Keratinocyte (primary cell): Measurements from ENCODE around the gene SPEM3. TPM values are rescaled to one million over a fixed set of nuclear protein-coding genes. Genes with fewer than 3 reads are reported as not detected.

Experiments used
- DNase-seq: peaks from one replicate; pipeline ENCODE4 v3.0.0-alpha.2; 2011; ENCODE audit warnings: low read depth, missing footprints, low spot score
- FAIRE-seq: peaks from 2 replicates; lab custom pipeline; 2011; peaks lifted over from hg19 to GRCh38; lab: Jason Lieb, UNC
- H2AFZ ChIP-seq: 2 replicates; pipeline ENCODE4 v1.6.0; 2012; ENCODE audit warnings: low read length, control low read depth, inconsistent platforms; ENCODE audit not compliant: control insufficient read depth
- H3K27ac ChIP-seq: 2 replicates; pipeline ENCODE4 v1.5.1; 2011; ENCODE audit warnings: low read length; ENCODE audit not compliant: control insufficient read depth, insufficient read depth
- H3K27me3 ChIP-seq: 3 replicates; pipeline ENCODE4 v1.6.0; 2011; ENCODE audit warnings: low read length; ENCODE audit not compliant: control insufficient read depth, insufficient read depth; ENCODE audit errors: extremely low read depth
- H3K36me3 ChIP-seq, 2 experiments: 2 replicates in 1 of 2; 3 replicates in 1 of 2; pipeline ENCODE4 v1.5.1; 2011; ENCODE audit warnings: low read length in 2 of 2, mild to moderate bottlenecking in 1 of 2; ENCODE audit not compliant: control insufficient read depth in 2 of 2, insufficient read depth in 2 of 2; ENCODE audit errors: extremely low read depth in 1 of 2
- H3K4me1 ChIP-seq: 3 replicates; pipeline ENCODE4 v1.5.1; 2011; ENCODE audit warnings: low read length; ENCODE audit not compliant: control insufficient read depth, insufficient read depth; ENCODE audit errors: extremely low read depth
- H3K4me2 ChIP-seq: 3 replicates; pipeline ENCODE4 v1.6.0; 2011; ENCODE audit warnings: low read depth, low read length; ENCODE audit not compliant: control insufficient read depth, insufficient read depth; ENCODE audit errors: extremely low read depth
- H3K4me3 ChIP-seq, 3 experiments: fragments of 200-600 bp in 1 of 3; sonication (generic) in 1 of 3; 2 replicates in 2 of 3; 3 replicates in 1 of 3; pipeline ENCODE4 v1.5.1; 2011 to 2016; ENCODE audit warnings: low read length in 3 of 3, mild to moderate bottlenecking in 3 of 3, control low read depth in 2 of 3, inconsistent platforms in 1 of 3, low read depth in 1 of 3, mixed read lengths in 1 of 3, mixed run types in 1 of 3, moderate library complexity in 1 of 3; ENCODE audit not compliant: control insufficient read depth in 2 of 3, insufficient read depth in 2 of 3; ENCODE audit errors: extremely low read depth in 1 of 3
- H3K79me2 ChIP-seq: 2 replicates; pipeline ENCODE4 v1.6.0; 2012; ENCODE audit warnings: low read length; ENCODE audit not compliant: control insufficient read depth, insufficient read depth
- H3K9ac ChIP-seq: 3 replicates; pipeline ENCODE4 v1.6.0; 2011; ENCODE audit warnings: low read length; ENCODE audit not compliant: control insufficient read depth, insufficient read depth; ENCODE audit errors: extremely low read depth
- H3K9me1 ChIP-seq: 3 replicates; pipeline ENCODE4 v1.6.0; 2011; ENCODE audit warnings: low read length; ENCODE audit not compliant: control insufficient read depth, insufficient read depth; ENCODE audit errors: extremely low read depth
- H3K9me3 ChIP-seq: 2 replicates; pipeline ENCODE4 v1.5.1; 2012; ENCODE audit warnings: low read depth, low read length; ENCODE audit not compliant: control insufficient read depth
- H4K20me1 ChIP-seq: 3 replicates; pipeline ENCODE4 v1.6.0; 2011; ENCODE audit warnings: low read length; ENCODE audit not compliant: control insufficient read depth, insufficient read depth; ENCODE audit errors: extremely low read depth
- EZH2 ChIP-seq: IDR thresholded peaks from one replicate; pipeline ENCODE4 v1.6.1; 2012; ENCODE audit warnings: inconsistent platforms, mild to moderate bottlenecking, low read length, moderate library complexity
- dilution Hi-C: fragments of 300-500 bp; cut with MboI; formaldehyde crosslinking; loops from one replicate; pipeline ENCODE4 v1.7.0; 2020; ENCODE audit warnings: low sequenced_read_pairs; ENCODE audit not compliant: extremely low pct_ligation_motif_present
- polyA plus RNA-seq, 5 experiments: library from polyadenylated mRNA; depleted of rRNA in 3 of 5; stranded (reverse) in 3 of 5; stranded (forward) in 1 of 5; unstranded in 1 of 5; fragments of >200 nt; gene quantifications; 1 replicate in 1 of 5; 2 replicates in 3 of 5; 3 replicates in 1 of 5; pipeline versions ENCODE4 v1.2.1 to v1.2.3, GENCODE V29; 2011 to 2012; ENCODE audit warnings: missing spikeins in 2 of 5, low read depth in 1 of 5, low replicate concordance in 1 of 5
- TF ChIP-seq, protein P1 (sequence below), 3 experiments: IDR thresholded peaks in 1 of 3; conservative IDR thresholded peaks in 1 of 3; optimal IDR thresholded peaks in 1 of 3; 2 replicates in 2 of 3; 3 replicates in 1 of 3; pipeline versions ENCODE3 to v1.5.1; 2011; ENCODE audit warnings: low read length in 3 of 3, mild to moderate bottlenecking in 3 of 3, moderate library complexity in 2 of 3, control low read depth in 1 of 3, inconsistent platforms in 1 of 3; ENCODE audit not compliant: insufficient read depth in 2 of 3; ENCODE audit errors: extremely low read depth in 1 of 3

The SPEM3 gene
- polyA plus RNA-seq, 1 donor (not counting 4 experiments of a cell fraction or from before 2014, with no cell fraction given), result not detected

DNA sequence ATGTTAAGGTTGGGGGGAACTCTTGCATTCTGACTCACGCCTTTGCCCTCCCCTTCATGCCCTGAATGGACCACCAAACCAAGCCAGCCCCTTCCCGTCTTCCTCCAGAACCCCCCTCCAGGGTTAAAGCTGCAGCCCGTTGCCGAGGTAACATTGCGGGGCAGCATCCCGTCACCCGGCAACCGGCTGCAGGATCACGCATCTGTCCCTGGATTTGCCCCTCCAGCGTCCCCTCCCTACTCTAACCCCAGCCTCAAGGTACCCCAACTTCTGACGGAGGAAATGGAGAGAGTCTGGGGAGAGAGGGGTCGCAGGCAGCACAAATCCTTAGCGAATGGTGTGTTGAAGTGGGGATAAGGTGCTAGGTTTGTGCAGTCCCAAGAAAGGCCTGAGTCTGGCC is 21.6 kb upstream of the SPEM3 start:
- dilution Hi-C loops, result no loop called here
- Histone ChIP-seq H3K27ac (no peak overlapping the region), H3K4me3 (no peak overlapping the region), H4K20me1 (no peaks in the 10 kb centered on the region), H3K9me3 (no peaks in the 10 kb centered on the region), H3K4me1 (peaks cover 15% of the 10 kb centered on the region), H3K9me1 (no peaks in the 10 kb centered on the region), H3K4me2 (no peak overlapping the region), H3K79me2 (peaks cover 5% of the 10 kb centered on the region), H2AFZ (no peak overlapping the region), H3K36me3 (peaks cover 0 to 4% of the 10 kb centered on the region in 2 experiments), H3K9ac (no peak overlapping the region), H3K27me3 (no peaks in the 10 kb centered on the region)
- no peak for FAIRE-seq
- TF ChIP-seq EZH2, result no peak
- TF ChIP-seq, protein P1, sequence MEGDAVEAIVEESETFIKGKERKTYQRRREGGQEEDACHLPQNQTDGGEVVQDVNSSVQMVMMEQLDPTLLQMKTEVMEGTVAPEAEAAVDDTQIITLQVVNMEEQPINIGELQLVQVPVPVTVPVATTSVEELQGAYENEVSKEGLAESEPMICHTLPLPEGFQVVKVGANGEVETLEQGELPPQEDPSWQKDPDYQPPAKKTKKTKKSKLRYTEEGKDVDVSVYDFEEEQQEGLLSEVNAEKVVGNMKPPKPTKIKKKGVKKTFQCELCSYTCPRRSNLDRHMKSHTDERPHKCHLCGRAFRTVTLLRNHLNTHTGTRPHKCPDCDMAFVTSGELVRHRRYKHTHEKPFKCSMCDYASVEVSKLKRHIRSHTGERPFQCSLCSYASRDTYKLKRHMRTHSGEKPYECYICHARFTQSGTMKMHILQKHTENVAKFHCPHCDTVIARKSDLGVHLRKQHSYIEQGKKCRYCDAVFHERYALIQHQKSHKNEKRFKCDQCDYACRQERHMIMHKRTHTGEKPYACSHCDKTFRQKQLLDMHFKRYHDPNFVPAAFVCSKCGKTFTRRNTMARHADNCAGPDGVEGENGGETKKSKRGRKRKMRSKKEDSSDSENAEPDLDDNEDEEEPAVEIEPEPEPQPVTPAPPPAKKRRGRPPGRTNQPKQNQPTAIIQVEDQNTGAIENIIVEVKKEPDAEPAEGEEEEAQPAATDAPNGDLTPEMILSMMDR (optimal IDR thresholded peaks at IDR 0.05 in 1 of 3, IDR thresholded peaks at IDR 0.05 in 1 of 3, conservative IDR thresholded peaks at IDR 0.05 in 1 of 3; ENCODE audit: extremely low read depth in 1 of 3, insufficient read depth in 2 of 3, low read length in 3 of 3), result no peak
- DNase-seq, result no peak

DNA sequence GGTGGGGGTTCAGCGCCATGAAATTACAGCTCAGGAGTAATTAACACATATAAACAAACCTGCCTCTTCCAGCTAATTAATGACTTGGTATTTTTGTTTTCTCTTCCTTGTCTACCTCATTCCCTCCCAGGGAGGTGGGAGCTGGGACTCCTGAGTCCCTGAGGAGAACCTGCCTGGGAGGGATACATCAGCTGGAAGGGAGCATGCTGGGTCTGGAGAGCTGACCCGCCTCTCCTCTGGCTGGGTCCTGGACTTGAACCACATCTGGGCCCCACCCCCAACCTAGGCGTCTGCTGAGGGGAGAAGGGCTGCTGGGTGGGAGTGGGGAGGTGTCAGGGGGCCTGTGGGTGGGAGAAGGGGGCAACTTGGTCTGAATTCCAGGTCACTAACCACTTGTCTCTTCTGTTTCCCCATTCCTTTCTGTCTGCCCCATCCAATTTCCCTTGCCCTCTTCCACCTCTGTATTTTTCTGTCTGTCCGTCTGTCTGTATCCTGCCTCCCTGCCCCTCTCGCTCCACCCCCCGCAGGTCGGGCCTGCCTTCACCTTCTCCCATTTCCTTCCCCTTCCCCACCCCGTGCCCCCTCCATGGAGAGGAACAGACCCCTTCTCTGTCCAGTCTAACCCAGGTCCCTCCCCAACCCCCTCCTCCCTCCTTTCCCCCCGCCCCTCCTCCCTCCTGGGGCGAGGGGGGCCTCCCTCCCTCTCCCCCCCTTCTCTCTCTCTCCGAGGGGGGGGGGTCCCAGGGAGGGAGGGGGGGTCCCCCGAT is 21.0 kb upstream of the SPEM3 start, which contains the start of gene NLGN2:
NLGN2 (plus strand) TSS at position 361 of the 767 bp plus-strand sequence. CDS start 411 bp downstream, outside the sequence.
- no peaks in the 10 kb centered on the region for H3K9me1 ChIP-seq

More for the DNA sequence above, 21.0 kb upstream of the SPEM3 start, which contains the start of gene NLGN2:
- dilution Hi-C loops, result no loop called here
- Histone ChIP-seq H2AFZ (no peak within 1 kb of the TSS), H4K20me1 (no peaks in the 10 kb centered on the region), H3K79me2 (peaks cover 5% of the 10 kb centered on the region), H3K9ac (no peak within 1 kb of the TSS), H3K4me1 (peaks cover 15% of the 10 kb centered on the region), H3K27ac (no peak within 1 kb of the TSS), H3K27me3 (no peaks in the 10 kb centered on the region), H3K4me3 (no peak within 1 kb of the TSS), H3K9me3 (no peaks in the 10 kb centered on the region), H3K4me2 (no peak within 1 kb of the TSS), H3K36me3 (peaks cover 0 to 4% of the 10 kb centered on the region in 2 experiments)
- TF ChIP-seq EZH2, result no peak
- TF ChIP-seq, protein P1 (optimal IDR thresholded peaks at IDR 0.05 in 1 of 3, IDR thresholded peaks at IDR 0.05 in 1 of 3, conservative IDR thresholded peaks at IDR 0.05 in 1 of 3; ENCODE audit: extremely low read depth in 1 of 3, insufficient read depth in 2 of 3, low read length in 3 of 3), result no peak
- FAIRE-seq (no peak), DNase-seq (no peak)
